AG10803 (cell line): Measurements from ENCODE around the gene PPFIA3.

Experiments
- DNase-seq: peaks from one replicate; pipeline ENCODE4 v3.0.0; 2010; ENCODE audit warnings: low read depth
- H3K4me3 ChIP-seq: 2 replicates; pipeline ENCODE4 v1.5.1; 2011; ENCODE audit warnings: mild to moderate bottlenecking, low read length, control low read depth
- TF ChIP-seq, protein P1 (sequence below): conservative IDR thresholded peaks from 2 replicates; pipeline ENCODE4 v1.5.1; 2011; ENCODE audit warnings: mild to moderate bottlenecking, low read length, control low read depth, inconsistent platforms

PPFIA3 gene

DNA sequence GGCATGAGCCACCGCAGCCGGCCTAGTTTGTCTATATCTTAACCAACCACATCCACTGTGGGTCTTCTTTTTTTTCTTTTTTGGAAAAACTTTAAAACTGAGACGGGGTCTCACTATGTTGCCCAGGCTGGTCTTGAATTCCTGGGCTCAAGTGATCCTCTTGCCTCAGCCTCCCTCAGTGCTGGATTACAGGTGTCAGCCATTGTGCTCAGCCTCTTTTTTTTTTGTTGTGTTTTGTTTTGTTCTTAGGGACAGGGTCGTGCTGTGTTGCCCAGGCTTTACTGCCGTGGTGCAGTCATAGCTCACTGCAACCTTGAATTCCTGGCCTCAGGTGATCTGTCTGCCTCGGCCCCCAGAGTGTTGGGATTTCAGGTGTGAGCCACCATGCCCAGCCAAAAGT, 26.7 kb upstream of the PPFIA3 start:
- no peak overlapping the region for H3K4me3 ChIP-seq
- no peak for DNase-seq
- TF ChIP-seq, protein P1, sequence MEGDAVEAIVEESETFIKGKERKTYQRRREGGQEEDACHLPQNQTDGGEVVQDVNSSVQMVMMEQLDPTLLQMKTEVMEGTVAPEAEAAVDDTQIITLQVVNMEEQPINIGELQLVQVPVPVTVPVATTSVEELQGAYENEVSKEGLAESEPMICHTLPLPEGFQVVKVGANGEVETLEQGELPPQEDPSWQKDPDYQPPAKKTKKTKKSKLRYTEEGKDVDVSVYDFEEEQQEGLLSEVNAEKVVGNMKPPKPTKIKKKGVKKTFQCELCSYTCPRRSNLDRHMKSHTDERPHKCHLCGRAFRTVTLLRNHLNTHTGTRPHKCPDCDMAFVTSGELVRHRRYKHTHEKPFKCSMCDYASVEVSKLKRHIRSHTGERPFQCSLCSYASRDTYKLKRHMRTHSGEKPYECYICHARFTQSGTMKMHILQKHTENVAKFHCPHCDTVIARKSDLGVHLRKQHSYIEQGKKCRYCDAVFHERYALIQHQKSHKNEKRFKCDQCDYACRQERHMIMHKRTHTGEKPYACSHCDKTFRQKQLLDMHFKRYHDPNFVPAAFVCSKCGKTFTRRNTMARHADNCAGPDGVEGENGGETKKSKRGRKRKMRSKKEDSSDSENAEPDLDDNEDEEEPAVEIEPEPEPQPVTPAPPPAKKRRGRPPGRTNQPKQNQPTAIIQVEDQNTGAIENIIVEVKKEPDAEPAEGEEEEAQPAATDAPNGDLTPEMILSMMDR = no peak

DNA sequence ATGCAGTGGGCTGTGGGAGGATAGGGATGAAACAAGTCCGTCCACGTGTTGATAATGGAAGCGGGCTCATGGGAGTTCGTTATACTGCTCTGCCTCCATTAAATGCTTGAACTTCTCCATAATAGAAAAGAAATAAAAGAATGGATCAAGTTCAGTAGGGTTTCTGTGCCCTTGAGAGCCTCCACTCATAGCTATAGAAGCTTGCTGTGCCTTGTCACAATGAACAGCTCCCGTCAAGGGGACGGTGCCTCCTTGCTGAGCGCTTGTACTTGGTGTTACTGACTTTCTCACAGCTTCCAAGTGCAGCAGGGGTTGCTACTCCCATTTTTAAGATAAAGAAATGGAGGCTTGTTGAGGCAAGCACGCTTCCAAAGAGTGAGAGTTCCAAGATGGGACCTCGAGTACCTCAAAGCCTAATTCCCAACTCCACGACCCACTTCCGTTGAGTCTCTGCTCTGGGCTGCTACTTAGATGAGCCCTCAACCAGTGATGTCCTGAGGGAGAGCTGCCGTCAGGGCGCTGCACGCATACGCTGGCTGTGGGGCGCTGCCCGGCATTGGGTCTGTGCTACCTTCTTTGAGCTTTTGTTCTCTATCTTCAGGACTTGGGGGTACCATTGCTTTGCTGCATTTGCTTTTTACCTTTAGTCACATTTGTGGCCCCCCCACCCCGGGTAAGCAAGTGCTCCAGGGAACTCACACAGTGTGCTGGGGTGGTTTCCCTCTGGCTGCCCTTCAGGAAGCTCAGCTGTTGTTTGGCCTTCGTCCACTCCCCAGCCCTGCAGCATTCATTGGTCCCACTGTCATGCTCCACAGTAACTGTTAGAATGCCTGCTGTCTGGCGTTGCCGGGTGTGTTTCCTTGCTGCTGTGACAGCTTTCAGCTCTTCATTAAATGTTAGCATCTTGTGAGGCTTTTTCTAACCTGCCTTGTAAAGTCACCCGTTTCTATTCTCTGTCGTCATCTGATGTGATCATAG, 24.6 kb upstream of the PPFIA3 start:
- no peak overlapping the region for H3K4me3 ChIP-seq
- TF ChIP-seq, protein P1 = no peak
- DNase-seq = peak; percentile 22

DNA sequence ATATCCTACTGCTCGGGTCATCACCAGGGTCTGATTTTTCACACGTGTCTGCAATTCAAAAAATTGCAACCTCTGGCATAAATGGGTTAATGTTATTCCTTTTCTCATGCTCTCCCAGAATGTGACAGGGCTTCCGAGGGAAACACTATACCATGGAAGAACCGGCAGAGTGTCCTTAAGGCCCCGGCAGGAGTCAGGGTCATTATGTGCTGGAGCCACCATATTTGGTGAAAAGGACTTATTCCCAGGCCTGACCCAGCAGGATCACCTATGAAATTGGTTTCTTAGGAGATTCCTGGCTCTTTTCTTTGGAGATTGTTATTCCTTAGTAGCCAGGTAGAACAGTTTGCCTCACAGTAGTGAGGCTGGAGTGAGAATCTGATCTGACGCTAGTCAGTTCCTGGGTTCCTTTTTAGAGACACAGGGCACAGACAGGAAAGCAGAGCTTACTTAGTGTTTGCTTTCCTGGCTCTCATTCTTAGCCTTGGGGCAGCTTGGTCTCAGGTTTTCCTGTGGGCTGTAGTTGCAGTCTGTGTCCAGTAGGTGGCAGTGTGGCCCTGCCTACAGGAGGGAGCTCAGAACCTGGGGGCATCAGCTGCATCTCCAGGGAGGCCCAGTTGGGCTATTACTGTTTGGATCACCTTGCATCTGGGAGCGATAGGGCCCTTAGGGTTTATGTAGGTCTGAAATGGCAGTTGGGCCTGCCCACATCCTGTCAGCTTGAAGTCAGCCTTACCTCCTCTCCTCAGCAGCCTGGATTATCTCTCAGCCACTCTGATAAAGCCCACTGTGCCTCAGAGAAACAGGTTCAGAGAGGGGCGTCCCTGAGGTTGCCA, 21.7 kb upstream of the PPFIA3 start:
- H3K4me3 ChIP-seq = no peak overlapping the region
- TF ChIP-seq, protein P1 = peak; percentile 100
- peak; percentile 66 for DNase-seq

DNA sequence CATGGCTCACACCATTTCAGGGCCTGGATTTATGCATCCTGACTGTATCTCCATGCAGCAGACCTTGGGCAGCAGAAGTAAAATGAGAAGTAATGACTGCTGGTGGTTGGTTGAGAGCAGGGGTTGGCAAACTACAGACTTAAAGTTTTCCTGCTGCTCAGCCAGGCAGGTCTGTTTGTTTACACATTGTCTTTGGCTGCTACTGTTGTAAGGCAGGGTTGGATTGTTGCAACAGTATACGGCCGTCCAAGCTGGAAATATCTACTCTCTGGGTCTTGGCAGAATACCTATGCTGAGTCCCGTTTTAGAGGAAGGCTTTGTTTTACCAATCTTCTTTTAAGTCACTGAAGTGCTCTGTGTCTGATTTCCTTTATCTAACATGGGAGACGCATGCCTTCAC, 20.5 kb upstream of the PPFIA3 start:
- no peak overlapping the region for H3K4me3 ChIP-seq
- no peak for DNase-seq
- TF ChIP-seq, protein P1 = no peak

DNA sequence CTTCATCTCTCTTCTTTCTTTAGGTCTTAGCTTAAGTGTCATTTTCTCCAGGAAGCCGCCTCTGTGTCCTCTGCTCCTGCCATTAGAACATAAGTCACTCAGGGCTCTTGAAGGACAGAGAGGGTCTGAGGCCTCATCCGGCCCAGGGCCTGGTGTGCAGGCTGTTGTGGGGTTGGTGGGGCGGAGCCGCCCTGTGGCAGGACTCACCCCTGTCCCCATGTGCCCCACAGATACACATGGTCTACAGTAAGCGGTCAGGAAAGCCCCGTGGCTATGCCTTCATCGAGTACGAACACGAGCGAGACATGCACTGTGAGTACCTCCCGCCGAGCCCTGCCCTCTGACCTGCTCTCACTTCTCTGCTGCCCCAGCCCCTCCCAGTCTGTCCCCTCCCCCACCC, 18.2 kb upstream of the PPFIA3 start:
- DNase-seq = no peak
- TF ChIP-seq, protein P1 = no peak
- no peak overlapping the region for H3K4me3 ChIP-seq

DNA sequence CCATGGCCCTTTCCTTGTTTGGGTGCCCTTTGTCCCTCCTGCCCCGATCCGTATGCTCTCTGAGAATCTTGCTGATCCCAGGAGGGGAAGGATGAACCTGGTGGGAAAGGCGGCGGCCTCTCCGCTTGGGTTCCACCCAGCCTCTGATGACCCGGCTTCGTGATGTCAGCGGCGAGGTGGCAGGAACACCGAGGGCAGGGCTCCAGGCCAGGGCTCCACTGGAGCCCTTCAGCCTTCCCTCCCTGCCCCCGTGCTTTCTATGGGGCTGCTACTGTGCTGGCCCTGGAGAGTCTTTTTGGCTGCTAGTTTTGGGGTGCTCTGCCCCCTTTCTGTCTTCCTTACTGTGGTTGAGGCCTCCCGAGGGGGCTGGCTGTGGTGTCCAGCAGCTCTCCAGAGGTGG, 17.0 kb upstream of the PPFIA3 start:
- H3K4me3 ChIP-seq = no peak overlapping the region
- no peak for DNase-seq
- TF ChIP-seq, protein P1 = no peak
